C1 segment of cervical spinal cord (tissue), 14 donors: Measurements from ENCODE around the gene OPCML.

ENCODE experiments used
- DNase-seq, 14 donors: peaks; one replicate each; lab custom pipeline; 2025; lab: John Stamatoyannopoulos, UW

The OPCML gene

DNA sequence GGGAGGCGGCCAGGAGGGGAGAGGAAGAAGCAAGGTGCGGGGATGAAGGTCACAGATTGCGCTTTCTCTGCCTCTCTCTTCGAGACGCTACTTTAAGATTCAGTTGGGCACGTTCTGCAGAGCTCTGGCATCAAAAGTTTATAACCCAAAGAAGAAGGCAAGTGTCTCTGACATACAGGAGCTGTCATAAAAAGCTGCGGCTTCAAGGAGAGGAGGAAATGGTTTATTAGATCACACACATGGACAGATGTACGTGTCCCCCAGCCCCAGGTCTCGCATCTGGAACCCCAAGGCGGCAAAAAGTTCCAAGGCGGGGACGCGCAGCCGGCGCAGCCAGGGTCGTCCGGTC, 589.0 kb downstream of the OPCML start:
- DNase-seq = peak in 2 of 14 donors; percentile 32 to 51

DNA sequence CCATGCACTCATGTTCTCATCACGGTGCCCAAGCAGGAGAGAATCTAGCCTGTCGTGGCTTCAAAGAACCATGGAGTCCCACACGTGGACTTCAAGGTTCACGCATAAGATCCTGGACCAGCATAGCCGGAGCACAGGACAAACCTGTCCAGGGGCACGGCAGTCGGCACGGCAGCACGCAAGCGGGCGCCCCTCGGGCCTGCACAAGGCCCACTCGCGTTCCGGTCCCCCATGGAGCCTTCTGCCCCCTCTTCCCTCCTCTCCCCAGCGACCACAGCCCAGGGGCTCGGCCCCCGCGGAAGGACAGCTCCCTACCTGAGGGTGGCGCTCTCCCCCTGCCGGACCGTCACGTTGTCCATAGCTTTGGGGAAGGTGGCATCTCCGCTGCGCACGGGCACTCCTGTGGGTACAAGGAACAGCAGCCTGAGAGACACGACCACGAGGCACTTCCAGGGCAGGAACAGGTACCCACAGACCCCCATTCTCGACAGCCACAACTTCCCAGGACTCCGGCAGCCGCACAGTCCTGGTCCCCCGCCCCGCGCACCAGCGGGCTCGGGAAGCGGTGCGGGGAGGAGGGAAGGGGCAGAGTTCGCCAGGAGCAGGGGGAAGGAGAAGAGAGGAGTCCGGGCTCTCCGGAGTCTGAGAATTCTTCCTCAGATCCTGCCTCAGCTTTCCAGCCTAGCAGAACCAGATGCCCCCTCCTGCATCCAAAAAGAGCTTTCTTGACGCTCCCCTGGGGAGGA, 589.5 kb downstream of the OPCML start:
- peak in 4 of 14 donors; percentile 10 to 56 (median 33) for DNase-seq

DNA sequence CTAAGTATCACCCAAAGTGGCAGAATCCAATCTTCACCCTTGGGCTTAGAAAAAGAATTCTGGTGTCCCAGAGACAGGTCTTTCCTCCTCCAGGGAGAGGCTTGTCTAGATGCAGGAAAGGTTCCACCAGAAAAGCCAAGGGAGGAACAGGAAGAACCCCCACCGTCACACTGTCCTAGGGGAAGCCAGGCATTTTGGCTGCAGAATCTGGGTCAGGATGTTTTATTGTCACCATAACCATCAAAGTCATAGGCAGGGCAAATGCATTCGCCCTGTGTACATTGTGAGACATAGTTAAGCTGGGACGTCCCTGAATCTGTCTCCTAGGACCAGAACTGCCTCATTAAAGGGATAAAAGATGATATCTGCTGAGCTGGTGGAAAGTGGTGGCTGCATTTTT, 590.5 kb downstream of the OPCML start:
- peak in 1 of 14 donors; percentile 73 for DNase-seq

DNA sequence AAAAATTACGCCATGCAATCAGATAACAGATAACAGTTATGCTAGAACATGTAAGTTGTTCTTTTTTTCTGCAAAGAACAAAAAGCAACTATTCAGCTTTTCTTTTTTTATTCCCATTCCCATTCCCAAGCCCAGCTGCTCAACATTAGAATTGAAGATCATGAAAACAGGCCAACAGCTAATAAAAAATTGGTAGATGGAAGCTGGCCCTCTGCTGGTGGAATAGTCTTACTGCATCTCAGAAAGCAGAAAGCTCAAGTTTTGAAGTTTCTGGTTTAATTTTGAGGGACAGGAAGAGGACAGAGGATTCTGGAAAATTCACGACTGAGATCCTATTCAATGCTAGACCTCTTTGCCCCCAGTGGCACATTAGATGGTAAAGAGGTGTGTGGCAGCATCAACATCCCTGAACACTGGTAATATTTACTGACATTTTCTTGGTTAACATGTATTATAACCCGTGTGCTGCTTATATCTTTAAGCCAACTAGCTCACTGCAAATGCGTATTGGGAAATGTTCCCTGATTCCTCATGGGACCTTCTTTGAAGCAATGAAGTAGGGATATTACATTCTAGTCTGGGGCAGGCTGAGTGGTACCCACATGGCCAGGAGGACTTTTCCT, 591.2 kb downstream of the OPCML start:
- peak in 5 of 14 donors; percentile 8 to 63 (median 25) for DNase-seq

DNA sequence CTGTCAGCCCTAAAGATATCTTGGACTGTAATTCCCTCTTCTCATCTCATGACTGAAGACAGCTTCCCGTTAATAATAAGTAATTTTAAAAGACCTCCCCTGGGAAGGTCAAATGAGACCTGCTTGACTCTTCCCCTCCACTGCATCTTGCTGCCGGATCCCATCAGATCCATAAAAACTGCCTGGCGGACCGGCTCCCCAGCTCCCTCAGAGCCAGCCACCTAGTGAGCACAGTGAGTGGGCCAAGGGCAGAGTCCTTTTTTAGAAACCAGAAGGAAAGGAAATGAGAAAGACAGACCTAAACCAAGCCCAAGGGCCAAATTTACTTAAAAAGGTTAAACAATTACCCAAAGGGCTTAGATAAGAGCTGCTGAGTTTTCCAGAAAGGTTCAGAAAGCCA, 595.3 kb downstream of the OPCML start:
- no peak for DNase-seq

DNA sequence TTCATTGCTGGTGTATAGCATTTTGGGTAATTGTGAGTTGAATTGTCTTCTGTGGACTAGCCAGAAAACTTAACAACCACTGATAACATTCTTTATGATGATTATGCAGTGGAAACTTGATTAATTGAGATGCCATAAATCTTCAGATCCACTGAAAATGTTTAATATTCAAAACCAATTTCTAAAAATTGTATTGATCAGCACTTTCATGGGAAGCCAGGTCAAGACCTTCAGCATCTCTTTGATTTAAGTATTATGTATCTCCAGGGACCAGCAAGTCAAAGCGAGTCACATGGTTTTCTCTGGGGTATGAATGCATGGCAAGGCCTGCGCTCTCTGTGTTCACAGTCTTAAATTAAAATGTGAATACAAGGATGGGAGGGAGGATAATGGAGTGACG, 596.9 kb downstream of the OPCML start:
- DNase-seq = no peak

DNA sequence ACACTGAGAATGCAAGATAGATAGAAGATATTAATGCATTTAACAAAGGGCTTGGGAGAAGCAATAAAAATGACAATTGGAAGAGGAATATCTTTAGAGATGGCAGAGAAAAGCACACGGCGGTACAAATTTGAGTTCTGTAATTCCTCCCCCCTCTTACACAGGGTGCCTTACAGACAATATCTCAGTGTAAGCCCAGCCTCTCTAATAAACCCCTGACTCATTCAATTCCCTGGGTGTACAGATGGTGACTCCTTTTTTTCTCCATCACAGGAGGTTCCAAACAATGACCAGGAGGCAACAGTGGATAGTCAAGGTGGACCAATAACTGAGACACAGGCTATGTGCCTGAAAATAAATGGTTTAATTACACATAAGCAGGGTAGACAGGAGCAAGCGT, 598.6 kb downstream of the OPCML start:
- DNase-seq = peak in 1 of 14 donors; percentile 47

DNA sequence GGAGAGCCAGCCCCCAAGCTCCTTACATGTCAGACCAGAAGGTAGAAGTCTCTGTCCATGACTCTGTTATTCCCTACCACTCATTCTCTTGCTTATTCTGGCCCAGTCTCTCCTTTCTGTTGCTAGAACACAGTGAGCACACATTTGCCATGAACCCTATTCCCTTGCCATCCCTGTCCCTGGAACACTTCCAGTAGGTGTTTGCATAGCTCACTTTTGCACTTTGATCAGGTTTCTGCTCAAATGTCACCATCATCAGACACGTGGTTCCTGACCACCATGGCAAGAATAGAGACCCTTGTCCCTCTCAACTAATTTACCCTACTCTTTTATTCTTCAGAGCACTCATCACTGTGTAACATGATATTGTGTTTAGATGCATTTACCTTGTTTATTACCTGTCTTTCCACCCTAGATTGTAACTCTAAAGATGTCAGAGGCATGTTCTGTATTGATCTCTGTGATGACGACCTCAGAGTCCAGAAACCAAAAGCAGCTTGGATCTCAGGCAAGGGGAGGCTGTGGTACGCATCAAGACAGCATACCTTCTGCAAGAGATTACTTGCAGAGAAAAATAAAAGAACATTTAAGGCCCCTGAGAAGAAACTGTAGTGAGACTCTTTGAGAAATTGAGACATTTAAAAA, 606.4 kb downstream of the OPCML start:
- DNase-seq = no peak

DNA sequence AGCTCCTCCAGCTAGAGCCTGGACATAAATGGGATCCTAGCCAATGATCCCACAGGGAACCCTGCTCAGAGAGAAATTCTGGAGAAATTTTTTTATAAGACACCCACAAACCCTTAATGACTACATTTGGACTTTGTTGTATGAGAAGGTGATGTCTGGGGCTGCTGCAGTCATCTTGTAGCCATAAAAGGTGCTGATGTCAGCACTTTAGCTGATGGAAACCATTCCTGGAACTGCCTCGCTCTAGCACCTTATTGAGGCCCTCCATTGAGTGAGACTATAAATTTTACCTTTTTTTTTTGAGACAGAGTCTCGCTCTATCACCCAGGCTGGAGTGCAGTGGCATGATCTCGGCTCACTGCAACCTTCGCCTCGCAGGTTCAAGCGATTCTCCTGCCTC, 610.7 kb downstream of the OPCML start:
- DNase-seq = no peak

DNA sequence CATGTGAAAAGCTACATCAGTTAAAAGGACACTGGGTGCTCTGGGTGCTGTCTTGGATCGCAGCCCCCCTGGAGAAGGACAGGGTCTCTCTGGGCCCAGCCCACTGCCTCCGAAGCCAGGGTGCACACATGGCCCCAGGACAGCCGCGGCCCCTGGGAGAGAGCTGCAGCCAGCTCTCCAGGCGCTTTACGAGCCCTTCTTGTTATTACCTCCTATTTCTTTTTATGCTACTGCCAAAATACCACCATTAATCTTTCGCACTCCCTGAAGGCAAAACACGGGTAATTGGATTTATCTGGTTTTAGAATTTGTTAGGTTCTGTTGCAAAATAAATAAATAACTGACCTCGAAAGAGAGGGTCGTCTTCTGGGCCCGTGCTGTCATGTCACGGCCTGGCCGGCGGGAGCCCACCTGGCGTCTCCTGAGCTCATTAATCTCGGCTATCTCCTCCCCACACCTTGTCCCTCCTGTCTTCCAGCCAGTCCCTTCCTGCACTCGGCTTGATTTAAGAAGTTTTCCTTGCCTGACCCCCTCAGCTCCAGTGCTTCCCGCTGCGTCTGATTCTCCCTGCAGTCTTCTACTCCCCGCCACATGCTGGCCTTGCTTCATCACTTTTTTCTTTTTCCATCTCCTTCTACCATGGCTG, 611.7 kb downstream of the OPCML start:
- no peak for DNase-seq

DNA sequence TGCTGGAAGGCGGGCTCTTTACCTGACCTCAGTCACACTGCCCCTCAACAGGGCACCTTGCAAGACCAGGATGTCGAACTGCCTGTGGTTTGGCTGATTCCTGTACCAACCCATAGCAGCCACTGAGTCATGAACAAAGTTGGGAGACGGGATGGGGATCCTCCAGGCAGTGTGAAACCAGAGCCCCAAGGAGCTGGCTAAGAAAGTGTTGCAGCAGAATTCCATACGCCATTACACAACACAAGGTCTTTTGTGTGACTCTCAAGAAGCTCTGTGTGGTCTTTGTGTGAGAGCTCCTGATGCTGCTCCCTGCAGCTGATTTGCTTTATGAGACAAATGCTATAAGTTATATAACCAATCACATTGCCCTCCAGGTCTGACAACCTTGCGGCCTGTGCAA, 617.7 kb downstream of the OPCML start:
- DNase-seq = no peak

DNA sequence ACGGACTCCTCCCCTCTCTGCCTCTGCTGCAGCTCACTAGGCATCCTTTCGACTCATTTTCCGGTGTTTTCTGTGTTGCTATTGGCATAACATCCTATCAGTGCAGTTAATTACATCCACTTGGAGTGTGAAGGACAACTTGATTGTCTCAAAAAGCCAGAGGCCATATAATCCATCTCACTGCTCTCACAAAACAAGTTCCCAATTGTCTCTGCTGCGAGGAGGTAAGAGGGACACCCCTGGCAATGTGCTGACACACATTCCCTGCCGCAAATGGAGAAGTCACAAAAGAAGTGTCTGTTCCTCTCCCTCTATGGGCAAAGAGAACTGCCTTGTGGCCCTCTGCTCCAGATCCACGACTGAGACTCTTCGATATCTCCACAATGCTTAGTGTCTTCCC, 618.4 kb downstream of the OPCML start:
- DNase-seq = no peak

DNA sequence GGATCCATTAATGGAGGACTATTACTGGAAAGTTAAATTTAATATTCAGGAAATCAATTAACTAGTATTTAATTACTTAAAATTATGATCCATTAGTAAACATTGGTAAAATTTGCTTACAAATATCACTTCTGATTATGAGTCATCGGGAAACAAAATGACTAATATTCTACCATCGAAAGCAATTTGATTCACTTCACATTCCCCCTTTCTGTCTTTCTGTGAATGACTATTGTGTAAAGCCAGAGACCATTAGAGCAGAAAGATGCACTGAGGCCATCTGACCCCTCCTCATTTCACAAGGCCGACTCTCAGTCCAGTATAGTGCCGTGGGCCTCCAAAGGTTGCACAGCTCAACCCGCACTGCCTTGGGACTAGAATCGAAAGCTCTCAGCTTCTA, 619.0 kb downstream of the OPCML start:
- no peak for DNase-seq

DNA sequence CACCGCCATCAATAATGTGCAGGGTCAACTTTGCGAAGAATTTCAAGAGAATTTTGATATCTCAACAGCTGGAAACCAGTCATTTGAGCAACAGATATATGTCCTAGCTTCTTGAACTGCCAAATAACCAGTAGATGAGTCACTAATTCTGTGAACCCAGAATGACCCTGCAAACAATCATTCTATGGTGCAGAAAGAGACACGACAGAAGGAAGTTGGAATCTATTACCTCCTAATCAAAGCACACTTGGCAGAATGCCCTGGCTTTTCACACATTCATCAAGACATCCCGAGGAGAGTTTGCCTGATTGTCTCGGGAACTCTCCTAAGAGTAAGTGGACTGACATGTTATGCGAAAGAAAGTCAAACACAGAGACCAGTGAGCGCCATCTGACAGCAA, 621.1 kb downstream of the OPCML start:
- DNase-seq = no peak

DNA sequence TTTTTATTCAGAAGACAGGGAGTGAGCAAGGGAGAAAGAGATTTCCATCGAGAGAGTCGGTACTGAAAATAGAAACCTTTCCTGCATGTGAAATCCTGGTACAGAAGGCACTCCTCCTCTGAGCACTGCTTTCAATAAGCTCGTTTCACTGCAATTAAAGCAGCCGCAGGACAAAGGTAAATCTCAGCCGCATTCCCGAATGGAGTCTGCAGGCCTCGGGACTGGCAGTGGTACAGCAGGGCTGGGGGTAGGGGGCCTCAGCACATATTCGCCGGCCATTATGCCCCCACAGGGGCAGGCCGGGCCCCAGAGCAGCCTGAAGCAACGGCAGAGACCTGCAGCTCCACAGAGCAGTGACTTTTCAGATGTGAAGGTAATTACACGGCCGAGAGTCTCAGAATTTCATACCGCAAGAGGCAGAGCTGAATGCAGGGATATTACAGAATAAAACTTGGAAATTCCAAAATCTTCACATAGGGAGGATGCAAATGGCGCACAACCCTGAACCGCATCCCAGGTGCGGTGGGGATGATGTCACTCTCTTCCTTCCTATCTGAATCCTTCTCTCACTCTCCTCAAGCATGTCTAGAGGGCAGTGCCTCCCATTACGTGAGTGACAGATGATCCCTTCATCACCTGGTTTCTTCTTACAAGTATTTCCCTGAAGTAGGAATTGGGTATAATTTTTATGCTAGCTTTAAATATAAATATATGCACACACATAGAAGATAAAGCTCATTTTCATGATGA, 622.1 kb downstream of the OPCML start:
- peak in 1 of 14 donors; percentile 80 for DNase-seq

DNA sequence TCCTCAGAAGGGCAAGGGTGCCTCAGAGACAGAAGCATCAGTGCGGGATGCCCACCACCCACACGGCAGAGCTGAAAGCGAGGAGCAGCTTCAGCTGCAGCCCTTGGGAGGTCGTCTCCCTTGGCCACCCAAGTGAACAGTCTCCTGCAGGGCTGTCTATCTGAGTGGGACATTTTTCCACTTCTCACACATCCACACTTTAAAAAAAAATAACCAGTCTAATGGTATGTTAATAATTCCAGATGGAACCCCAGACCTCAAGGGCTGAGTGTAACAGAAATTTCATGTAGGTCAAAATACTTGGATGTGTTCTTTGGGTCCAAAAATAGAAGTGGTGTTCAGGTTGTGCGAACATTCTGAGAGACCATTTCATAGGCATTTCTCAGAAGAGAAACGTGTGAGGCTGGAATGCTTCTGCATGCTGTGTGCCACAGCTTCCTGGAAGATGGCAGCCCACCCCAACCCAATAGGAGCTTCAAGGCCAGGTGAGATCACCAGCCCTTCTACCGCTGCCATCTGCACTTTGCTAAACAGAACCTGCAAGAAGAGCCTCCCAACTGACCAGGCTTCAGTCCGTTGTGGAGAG, 623.2 kb downstream of the OPCML start:
- DNase-seq = peak in 1 of 14 donors; percentile 73

DNA sequence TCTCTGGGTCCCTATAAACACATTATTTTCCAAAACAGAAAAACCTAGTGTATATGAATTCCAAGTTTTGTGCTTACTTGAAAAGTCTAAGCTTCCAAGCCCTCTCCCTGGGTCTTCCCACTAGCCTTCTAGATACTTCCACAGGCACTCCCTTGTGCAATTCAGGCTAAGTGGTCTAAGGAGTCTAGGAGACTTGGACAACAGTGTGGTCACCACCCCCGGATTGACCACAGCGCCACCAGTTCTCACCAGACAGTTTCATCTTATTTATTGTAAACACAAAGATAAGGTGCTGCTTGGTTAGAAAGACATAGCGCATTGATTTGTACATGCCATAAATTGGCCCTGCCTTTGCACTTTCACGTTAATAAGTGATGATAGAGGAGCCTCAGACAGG, 623.9 kb downstream of the OPCML start:
- DNase-seq = no peak

DNA sequence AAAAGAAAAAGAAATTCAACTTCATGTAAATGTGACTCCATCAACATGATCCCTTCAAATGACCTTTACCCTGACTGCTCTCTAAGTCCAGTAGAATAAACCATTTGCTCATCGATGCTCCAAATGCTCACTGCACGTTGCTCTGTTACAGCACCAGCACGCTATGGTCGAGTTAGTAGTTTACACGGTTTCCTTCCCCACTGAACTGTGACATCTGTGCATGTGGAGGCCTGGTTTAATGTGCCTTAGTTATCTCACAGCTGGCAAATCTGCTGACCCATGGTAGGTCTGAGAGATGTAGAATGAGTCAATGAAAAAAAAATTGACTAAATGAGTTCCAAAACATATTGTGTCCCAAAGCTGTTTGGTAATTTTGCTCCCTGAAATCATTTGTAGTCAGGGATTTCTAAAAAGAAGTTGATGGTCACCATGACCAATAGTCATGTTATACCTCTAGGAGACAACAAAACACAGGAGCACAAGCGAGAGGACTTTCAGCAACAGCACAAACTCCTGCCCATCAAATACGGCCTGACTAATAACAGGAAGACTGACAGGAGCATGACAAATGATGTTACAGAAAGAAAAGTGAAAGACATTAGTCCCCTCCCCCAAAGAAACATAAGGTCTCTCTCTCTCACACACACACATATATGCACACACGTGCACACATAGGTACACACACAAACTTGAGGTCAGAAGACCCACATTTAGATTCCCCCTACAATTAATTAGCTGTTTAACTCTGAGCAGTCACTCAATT, 624.5 kb downstream of the OPCML start:
- DNase-seq = no peak

DNA sequence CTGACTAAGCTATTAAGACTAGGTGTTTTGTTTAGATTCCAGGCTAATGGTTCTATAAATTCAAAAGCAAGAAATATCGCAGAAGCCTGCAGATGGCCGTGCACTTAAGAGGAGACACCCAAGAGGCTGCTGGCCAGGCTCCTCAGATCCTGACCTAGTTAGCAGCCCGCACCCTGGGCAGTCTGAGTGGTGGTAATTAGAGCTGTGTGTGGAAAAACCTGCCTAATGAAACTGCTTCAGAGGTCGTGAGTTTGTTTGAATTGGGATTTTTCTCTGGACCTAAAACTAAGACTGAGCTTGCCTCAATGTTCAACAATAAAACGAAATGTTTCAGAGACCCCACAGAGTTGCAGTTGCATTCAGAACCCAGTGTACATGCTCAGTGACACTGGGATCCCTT, 627.7 kb downstream of the OPCML start:
- peak in 2 of 14 donors; percentile 14 to 90 for DNase-seq

DNA sequence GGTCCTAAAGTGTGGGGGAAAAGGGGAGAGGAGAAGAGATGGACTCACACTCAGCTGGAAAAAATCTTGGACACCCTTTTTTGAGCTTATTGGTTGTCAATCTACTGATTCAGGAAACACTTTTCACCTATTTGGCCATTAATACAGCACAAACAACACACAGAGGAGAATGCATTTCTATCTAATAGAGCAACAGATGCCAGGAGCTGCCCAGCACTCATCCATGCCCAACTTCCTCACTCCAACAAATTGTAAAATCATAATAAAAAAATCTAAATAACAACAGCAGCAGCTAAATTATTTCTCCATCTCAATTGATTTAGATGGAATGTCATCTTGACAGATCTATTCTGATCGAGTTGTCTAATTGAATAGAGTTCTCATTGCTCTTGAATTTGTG, 628.2 kb downstream of the OPCML start:
- no peak for DNase-seq
